GM21360 (cell line): ENCODE measurements around the gene OGA.

Experiments used
- ATAC-seq: cut with Tn5 transposase; IDR thresholded peaks from one replicate; pipeline ENCODE4 v1.9.1; 2021; ENCODE audit warnings: mild to moderate bottlenecking, moderate library complexity; ENCODE audit not compliant: unreplicated experiment

OGA gene

DNA sequence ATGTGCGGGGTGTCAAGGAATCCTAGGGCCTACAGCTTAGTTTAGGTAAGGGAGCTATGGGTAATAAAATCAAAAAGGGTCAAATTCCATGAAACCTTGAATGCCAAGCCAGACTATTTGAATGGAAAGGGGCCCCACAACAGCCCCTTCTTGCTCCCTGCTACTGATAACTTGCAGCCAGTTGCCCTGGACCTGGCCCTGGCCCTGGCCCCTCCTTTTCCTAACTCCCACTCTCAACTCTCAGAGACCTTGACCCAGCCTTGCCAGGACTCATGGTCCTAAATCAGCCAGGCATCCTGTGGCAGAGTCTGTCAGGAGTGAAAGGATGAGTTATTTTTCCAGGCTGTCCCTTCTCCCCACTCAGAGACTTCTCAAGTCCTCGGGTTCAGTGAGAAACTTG lies 19.5 kb upstream of the OGA start:
- ATAC-seq = no peak

DNA sequence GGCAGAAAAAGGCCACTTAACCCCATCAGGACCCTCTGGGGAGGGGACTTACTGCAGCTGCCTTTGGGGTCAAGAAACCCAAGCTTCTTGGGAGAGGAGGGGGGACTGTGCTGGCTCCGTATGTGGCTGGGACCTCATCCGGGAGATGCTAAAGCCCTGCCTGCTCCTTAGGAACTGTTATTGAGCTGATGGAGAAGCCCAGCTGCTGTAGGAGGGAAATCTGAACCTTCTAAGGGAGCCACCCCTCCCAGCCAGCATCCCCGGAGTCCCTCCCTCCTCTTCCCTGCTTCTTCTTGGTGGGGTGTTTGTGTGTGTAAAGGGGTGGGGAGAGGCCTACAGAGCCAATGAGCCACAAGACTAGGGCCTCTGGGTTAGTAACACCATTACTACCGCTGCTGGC lies 17.1 kb upstream of the OGA start:
- ATAC-seq = no peak

DNA sequence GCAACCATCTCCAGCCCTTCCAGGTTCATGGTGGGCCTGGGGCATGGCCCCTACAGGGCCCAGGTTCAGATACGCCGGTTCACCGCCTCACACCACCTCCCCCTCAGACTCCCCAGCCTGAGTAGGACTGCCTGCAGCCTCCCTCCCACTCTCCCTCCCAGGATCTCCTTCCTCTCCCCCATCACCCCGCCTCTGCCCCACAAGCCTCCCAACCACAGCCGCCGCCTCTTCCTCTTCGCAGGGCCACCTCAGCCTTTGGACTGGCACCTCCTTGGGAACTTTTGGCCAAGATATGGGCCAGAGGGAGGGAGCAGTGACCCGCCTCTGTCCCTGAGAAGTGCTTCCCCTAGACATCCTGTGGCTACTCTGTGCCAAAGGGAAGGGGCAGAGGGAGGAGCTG lies 16.1 kb upstream of the OGA start:
- ATAC-seq = no peak

DNA sequence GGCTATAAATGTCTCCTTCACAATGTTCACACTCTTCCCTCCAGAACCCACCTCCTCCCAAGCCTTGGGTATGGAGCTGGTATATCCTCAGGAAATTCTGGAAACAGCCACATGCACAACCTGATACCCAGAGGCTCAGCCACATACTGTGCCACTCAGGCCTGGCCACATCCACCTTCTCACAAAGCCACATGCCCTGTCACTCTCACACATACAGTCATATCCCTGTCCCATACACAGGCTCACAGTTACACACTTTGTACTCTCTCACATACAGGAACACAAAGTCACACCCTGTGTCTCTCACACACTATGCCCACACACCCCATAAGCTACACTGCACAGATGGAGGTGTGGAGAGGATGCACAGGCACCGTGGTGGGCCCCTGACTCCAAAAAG lies 15.2 kb upstream of the OGA start:
- ATAC-seq = no peak

DNA sequence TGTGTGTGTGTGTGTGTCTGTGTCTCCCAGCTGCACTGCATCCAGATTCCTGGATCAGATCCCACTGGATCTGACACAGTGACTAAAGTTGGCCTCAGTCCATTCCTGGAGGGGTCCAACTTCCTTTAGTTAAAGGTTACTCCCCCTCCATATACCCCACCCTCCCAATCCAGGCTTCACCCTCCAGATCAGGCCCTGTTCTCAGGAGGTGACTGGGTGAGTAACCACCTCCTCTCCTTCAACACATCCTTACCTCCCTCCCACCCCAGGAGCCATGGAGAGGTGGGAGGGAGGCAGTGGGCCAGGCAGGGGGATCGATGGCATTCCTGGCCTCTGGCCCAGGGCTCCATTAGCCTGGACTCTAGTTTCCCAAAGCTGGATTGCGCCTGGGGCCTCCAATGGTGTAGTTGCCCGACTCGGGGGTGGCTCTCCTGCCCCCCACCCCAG lies 14.1 kb upstream of the OGA start:
- no peak for ATAC-seq

DNA sequence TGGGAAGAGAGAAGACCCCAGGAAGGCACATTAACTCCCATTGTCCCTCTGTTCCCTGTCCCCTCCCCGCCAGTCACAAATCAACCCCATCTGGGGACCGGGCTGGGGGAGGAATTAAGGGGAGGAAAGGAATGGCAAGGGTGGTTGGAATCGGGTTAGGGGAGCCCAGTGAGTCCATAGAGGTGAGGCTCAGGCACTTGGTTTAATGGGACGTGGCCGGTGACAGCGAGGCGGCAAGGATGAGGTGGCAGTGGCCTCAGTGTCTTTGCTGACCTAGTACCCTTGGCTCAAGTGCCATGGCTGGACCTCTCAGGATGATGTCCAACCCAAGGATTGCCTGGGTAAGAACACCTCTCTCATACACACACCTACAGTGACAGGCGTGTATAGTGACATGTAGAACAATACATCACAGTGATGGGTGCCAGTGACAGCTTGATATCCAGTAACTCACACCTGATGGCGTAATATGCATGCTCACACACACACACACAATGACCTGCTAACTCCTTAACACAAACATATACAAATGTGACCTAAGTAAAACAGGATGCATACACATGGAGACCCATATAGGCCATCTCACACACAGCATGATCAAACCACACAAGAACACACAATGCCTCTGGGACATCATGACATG lies 13.0 kb upstream of the OGA start:
- no peak for ATAC-seq

DNA sequence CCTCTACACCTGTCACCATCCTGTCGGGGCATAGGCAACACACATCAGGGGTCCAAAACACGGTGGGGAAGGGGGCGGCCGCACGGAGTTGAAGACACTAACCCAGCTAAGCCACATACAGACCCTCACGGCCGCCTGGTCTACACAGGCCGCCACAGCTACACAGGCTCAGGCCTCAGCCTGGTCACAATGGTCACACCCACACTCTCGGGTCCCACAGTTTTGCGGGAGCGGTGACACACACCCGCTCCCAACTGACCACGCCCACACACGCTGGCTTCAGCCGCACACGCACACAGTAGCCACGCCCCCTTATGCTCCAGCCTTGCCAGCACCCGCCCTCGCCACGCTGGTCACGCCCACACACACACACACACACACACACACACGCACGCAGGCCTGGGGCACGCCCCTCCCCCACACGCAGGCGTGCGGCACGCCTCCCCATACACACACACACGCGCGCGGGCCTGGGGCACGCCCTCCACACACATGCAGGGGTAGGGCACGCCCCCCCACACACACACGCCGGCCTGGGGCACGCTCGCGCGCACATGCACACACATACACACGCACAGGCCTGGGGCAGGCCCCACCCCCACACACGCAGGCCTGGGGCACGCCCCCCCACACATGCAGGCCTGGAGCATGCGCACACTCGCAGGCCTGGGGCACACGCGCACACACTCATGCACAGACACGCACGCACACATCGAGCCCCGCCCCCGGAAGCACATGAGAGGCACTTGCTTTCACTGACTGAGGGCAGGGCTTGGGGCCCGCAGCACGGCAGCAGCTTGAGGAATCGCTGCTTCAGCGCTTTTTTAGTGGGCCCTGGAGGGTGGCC lies 12.3 kb upstream of the OGA start:
- ATAC-seq = peak; percentile 45

DNA sequence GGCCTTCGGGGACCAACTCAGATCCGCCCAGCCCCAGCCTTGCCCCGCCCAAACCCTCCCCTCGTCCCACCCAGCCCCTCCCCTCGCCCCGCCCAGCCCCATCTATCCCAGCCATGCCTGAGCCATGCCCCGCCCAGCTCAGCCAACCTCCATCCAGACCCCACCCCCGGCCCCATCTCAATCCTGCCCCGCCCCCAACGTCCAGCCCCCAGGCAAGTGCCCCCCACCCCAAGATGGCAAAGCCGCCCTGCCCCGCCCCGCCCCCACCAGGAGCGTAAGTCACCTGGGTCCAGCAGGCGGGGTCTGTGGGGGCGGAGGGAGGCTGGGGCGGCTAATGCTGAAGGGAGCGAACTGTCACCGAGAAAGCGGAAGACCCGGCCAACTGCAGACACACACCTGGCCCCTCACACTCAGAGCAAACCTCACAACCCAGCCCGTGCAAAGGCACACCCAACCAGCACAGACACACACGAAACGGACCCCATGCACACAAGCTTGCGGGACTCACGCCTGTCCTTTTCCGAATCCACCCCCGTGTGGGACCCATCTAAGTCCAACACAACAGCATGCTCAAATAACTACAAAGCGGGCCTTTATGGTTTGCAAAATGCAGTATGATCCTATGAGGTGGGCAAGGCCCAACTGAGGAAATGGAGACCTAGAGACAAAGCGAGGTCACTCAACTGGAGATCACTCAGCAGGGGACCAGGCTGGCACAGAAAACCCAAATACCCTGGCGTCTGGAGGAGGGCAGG lies 11.5 kb upstream of the OGA start:
- peak; percentile 24 for ATAC-seq

DNA sequence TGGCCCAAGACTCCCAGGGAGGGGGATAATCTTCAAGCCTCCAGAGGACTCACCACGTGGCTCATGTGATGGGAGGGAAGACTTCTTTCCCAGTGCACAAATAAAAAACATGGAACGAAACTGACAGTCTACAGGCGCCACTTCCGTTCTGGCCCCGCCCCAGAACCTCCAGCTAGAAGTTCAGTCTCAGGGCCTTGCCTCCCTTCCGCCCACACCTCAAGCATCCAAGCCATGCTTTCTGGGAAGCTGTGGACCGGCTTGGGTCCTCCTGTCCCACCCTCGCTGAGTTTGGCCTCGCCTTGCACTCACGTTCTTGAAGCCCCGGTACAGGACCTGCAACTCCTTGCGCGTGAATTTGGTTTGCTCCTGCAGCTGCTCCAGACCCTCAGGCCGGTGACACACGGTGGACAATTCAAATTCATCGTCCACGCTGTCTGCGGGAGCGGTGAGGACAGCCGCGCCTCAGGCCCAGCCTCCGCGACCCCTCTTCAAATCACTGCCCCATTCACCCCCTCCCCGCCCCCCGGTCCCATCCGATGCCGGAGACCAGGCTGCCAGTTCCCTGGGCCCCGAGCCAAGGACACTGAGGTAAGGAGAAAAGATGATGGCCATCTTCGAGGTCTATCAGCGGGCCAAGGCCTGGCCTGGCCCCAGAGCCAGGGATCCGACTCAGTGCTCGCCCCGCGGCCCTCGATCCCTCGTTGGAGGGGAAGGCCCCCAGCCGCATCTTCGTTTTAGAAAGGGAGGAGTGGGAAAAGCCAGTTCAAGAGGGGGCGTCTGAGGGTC lies 10.7 kb upstream of the OGA start:
- no peak for ATAC-seq

DNA sequence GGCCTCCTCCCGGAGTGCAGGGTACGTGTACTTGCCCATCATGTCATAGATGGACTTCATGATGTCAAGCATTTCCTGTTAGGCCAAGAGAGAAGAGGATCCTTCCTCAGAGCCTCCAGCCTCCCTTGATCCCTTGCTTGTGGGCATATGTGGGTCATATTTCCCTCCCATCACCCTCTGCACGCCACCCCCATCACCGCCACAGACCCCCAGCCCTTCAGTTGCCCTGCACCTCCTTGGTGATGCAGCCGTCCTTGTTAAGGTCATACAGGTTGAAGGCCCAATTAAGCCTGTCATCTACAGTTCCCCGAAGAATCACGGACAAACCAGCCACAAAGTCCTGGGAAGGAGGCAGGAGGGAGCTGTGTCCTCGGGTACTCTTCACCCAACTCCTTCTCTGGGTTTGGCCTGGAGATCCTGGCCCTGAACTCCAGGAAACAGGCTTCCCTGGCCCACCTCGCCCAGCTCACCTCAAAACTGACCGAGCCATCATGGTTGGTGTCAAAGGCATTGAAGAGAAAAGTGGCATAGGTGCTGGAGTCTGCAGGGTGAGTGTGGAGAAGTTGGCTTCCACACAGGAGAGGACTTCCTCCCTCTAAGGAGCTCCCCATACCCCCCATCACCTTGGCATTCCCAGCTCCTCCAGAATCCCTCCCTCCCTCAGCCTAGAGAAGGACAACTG lies 9.8 kb upstream of the OGA start:
- ATAC-seq = no peak

DNA sequence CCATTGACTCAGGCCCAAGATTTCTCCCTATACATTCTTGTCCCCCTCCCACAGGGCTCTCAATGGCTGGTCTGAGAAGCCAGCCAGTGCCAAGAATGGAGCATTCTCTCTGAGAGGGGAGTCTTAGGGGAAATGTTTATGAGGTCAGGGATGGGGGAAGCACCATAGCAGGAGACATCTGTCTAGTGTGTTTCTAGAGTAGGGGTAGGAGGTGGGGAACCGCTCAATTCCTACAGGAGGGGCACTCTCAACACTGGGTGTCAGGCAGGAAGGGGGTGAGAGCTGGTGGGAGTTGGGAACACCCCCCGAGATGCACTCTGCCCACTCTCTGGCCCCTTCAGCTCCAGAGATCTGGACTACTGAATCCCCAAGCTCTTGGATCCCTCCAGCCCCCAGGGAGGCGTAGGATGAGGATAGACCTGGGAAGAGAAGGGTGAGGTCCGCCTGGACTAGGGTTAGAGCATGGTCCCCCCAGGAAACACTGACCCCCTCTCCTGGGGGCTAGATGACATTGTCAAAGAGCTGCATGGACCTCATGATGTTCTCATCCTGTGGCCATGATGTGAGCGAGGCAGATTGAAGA lies 8.7 kb upstream of the OGA start:
- no peak for ATAC-seq

DNA sequence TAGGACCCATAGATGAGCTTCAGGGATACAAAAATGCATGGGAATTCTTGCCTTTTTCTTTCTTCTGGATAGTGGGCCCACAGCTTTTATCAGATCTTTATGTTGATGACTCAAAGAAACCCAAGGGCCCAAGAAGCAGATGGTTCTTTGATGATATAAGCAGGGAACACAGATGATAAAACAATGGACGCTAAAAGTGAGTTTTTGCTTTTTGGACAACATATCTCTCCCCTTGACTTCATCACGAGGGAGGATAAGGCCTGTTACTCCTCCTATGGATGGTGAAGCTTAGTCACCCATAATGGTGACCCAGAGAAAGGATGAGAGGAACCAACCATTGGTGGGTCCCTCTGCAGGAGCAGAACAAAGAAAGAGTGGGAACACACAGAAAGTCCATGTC lies 6.5 kb upstream of the OGA start:
- no peak for ATAC-seq

DNA sequence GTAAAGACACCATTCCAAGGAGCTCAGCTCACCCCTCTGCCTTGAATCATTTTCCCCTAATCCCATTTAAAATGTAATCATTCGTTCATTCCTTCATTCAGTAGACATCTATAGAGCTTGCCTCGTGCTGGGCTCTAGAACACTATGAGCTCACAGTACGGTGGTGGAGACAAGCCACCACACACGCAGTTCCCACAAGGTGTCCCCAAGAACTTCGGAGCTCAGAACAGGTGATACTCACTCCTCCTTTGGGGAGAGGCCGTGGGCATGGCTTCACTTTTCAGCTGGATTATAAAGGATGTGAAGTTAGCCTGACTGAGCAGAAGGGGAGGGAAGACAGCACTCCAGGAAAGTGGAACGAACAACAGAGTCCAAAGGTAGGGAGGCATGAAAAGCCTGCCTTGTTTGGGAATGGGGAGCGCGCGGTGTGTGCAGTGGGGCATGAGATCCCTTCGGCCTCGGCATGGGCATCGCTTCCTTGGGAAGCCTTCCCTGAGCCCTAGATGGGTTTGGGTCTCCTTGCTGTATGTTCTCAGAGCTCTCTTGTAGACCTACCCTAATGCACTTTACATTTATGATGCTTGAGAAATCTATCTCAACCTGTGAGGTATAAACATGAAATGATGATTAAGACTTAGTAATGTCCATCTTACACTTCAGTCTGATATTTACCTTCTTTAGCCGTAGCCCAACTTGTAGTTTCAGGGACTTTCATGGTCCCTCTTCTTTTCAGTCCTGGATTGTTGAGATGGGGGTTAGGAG lies 809 bp upstream of the OGA start:
- peak; percentile 17 for ATAC-seq

DNA sequence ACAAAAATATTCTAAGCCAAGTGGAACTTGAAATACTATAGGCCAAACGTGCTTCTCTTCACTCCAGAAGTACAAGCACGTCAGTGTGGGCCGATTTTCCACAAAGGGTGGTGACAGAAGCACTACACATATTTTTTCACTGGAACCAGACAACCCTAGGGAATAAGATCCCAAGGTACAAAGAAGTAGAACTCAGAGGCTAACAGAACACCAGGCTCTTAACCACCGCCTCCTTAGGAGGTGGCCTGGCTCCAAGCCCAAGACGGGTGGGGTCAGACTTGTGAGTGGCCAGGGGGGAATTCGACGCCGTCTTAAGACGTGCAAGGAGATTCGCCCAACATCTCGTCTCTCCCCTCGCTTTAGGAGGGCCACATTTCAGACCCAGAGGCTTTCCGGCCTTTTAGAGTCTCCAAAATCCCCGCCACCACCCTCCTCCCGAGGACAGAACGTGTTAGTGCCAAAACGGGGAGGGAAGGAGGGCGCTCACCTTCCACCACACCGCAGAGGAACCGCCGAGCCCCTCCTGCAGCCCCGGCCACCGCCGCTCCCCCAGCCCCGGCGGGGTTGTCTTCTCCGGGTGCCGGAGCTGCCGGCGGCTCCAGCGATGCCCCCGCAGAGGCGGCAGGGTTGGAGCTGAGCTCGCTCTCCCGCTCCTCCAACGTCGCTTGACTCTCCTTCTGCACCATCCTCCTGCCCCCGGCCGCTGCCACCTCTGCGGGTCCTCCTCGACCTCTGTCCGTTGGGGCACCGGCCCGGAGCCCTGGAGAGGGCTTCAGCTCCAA lies 716 bp downstream of the OGA start:
- peak; percentile 11 for ATAC-seq

DNA sequence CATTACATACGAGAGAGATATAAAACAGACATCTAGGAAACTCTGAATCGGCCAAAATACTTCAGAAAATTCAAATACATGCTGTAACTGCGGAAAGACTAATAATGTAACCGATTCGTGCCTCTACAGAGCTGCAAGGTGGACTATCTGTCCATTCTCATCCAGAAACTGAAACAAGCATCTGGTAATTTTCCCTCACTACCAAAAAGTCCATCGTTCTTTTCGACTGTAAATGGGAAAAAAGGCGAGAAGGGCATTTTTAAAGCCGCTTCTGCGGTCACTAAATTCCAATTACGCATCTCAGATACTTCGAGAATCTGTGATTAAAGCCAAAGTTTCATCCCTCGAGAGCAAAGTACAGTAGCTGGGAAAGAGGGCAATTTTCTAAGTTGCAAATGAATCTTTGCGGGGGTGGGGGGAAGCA lies 1.3 kb downstream of the OGA start:
- ATAC-seq = no peak

DNA sequence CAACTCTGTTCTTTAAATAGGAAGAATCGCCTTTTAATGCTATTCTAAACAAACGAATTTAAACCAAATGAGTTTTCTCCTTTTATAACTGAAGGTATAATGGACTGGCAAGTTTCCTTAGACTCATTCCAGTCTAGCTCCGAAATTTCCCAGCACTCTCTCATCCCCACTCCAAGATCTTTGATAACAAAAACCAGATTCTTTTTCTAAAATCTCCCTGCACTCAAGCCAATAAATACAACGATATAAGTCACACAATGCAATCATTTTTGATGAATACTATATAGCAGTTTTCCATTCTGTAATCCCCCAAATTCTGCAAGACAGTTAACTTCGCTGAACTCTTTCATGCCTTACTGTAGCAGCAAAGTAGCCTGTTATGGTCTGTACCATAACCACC lies 1.9 kb downstream of the OGA start:
- ATAC-seq = no peak

DNA sequence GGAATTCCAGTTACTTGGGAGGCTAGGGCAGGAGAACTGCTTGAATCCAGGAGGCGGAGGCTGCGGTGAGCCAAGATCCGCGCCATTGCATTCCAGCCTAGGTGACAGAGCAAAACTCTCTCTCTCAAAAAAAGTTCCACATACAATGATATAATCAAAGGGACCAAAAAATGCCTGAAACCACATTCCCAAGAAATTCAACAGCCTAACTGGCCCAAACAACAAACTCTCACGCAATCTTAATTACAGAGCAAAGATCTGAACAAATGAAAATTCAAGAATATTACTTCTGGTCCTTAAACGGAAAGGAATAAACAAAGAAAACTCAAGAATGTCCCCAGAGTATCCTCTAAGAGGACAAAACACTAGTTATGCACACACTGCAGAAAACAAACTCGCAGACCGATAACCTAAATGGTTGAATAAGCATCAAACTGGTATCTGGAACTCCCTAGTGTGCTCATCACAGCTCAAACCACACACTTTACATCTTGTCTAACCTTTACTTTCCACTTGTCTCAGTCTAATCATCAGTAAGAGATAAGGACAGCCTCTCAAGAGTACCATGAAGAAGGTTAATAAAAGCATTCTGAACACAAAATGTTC lies 3.7 kb downstream of the OGA start:
- ATAC-seq = no peak

DNA sequence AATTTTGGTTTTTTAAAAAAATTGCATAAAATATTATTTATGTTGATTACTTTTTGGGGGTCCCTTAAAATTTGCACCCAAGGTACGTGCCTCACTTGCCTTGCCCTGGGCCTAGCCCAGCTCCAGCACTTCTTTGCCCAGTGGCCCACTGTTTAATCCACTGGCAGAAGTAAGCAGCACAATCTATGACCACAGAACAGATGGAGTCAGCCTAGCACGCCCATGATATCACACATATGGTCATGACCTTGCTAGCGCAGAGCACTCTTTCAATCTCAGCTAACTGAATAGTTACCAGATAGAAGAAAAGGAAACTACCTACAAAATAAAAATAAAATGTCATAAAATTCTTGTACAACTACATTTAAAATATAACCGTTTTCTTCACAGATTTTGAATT lies 5.6 kb downstream of the OGA start:
- no peak for ATAC-seq
